Transverse colon (tissue), 4 donors: Measurements from ENCODE around the gene KCNK5.

Source experiments
- EP300 ChIP-seq: sonication (generic); formaldehyde crosslinking; IDR thresholded peaks from one replicate; pipeline ENCODE4 v1.6.1; 2017; ENCODE audit warnings: antibody characterized with exemption, low read depth
- POLR2AphosphoS5 ChIP-seq, 3 donors: sonication (generic); formaldehyde crosslinking; IDR thresholded peaks; one replicate each; pipeline ENCODE4 v1.6.1; 2016; ENCODE audit warnings: antibody characterized with exemption in 3 of 3
- TF ChIP-seq, protein P1 (sequence below), 5 experiments: fragments of 200-600 bp in 3 of 5; fragments of 450-650 bp in 2 of 5; sonication (generic) in 3 of 5; IDR thresholded peaks; 1 replicate in 2 of 5; 2 replicates in 3 of 5; pipeline ENCODE4 v1.5.1; 2016 to 2017; ENCODE audit warnings: antibody characterized with exemption in 5 of 5, inconsistent platforms in 3 of 5, mild to moderate bottlenecking in 2 of 5, moderate library complexity in 1 of 5

DNA sequence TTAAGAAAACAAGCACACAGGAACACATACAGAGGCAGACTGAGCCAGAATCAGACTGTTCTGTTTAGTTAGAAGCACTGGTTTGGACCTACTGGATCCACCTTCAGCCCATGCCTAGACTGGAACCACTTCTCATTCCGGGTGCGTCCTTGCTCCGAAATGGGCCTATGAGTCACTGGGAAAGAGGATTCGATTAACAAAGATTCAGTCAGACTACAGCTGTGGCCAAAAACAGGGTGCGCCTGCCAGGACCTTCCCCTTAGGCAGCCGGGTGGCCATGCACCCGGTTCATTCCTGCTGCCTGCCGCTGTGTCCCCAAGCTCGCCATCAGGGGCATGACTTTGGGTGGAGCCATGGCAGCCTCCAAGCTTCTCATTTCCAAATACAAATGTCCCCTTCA lies 14.5 kb upstream of the KCNK5 start:
- no peak for TF ChIP-seq POLR2AphosphoS5 (IDR thresholded peaks at IDR 0.05)
- TF ChIP-seq, protein P1, sequence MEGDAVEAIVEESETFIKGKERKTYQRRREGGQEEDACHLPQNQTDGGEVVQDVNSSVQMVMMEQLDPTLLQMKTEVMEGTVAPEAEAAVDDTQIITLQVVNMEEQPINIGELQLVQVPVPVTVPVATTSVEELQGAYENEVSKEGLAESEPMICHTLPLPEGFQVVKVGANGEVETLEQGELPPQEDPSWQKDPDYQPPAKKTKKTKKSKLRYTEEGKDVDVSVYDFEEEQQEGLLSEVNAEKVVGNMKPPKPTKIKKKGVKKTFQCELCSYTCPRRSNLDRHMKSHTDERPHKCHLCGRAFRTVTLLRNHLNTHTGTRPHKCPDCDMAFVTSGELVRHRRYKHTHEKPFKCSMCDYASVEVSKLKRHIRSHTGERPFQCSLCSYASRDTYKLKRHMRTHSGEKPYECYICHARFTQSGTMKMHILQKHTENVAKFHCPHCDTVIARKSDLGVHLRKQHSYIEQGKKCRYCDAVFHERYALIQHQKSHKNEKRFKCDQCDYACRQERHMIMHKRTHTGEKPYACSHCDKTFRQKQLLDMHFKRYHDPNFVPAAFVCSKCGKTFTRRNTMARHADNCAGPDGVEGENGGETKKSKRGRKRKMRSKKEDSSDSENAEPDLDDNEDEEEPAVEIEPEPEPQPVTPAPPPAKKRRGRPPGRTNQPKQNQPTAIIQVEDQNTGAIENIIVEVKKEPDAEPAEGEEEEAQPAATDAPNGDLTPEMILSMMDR (IDR thresholded peaks at IDR 0.05): no peak
- no peak for TF ChIP-seq EP300
